WTC11 (cell line): ENCODE data around the gene SND1. TPM values are rescaled to one million over a fixed set of nuclear protein-coding genes. Genes with fewer than 3 reads are reported as not detected.

Experiments
- ATAC-seq: fragments of 200-7000 bp; cut with Tn5 transposase; 2 replicates; pipeline ENCODE4 v1.10.0; 2021; ENCODE audit warnings: mild to moderate bottlenecking, moderate library complexity
- CTCF ChIA-PET: fragments of 300-600 bp; sonication (Branson Sonifier 250); formaldehyde crosslinking; loops from one replicate; lab custom pipeline; 2021; ENCODE audit warnings: antibody characterized with exemption; lab: Charles Lee
- POLR2A ChIA-PET: fragments of 350-600 bp; sonication (Branson Sonifier 250); formaldehyde crosslinking; loops from one replicate; lab custom pipeline; 2021; ENCODE audit warnings: antibody characterized with exemption; lab: Charles Lee
- DNase-seq: peaks from one replicate; pipeline ENCODE4 v3.0.0; 2021; ENCODE audit warnings: low spot score
- H3K27ac Mint-ChIP-seq: 2 replicates; pipeline ENCODE4 v1.8.0; 2021; ENCODE audit warnings: mixed read lengths
- H3K27me3 Mint-ChIP-seq: 2 replicates; pipeline ENCODE4 v1.8.0; 2021; ENCODE audit warnings: low read depth, mild to moderate bottlenecking, moderate library complexity, mixed read lengths
- H3K36me3 Mint-ChIP-seq: 2 replicates; pipeline ENCODE4 v1.8.0; 2021; ENCODE audit warnings: mixed read lengths
- H3K4me1 Mint-ChIP-seq: 2 replicates; pipeline ENCODE4 v1.8.0; 2022; ENCODE audit warnings: mixed read lengths
- H3K4me3 Mint-ChIP-seq: 2 replicates; pipeline ENCODE4 v1.8.0; 2021; ENCODE audit warnings: mild to moderate bottlenecking, moderate library complexity, mixed read lengths
- H3K9me3 Mint-ChIP-seq: 2 replicates; pipeline ENCODE4 v1.8.0; 2021; ENCODE audit warnings: mixed read lengths
- AR ChIP-seq: fragments of 250-450 bp; sonication (Bioruptor Pico); IDR thresholded peaks from 2 replicates; pipeline ENCODE4 v1.9.0; 2021; ENCODE audit warnings: mild to moderate bottlenecking
- ARID4B ChIP-seq: sonication (generic); formaldehyde crosslinking; IDR thresholded peaks from 2 replicates; pipeline ENCODE4 v1.8.0; 2023; ENCODE audit warnings: missing genetic modification reagents, mild to moderate bottlenecking, borderline replicate concordance
- E2F4 ChIP-seq: sonication (generic); formaldehyde crosslinking; IDR thresholded peaks from 2 replicates; pipeline ENCODE4 v1.8.1; 2022; ENCODE audit warnings: low read depth, mild to moderate bottlenecking, moderate library complexity, missing genetic modification reagents, borderline replicate concordance
- ELF4 ChIP-seq: sonication (generic); formaldehyde crosslinking; IDR thresholded peaks from 2 replicates; pipeline ENCODE4 v1.8.1; 2022; ENCODE audit warnings: low read depth, mild to moderate bottlenecking, moderate library complexity, missing genetic modification reagents
- EMX1 ChIP-seq: fragments of 250-450 bp; sonication (Bioruptor Pico); IDR thresholded peaks from 2 replicates; pipeline ENCODE4 v1.8.0; 2021; ENCODE audit warnings: mild to moderate bottlenecking
- ERG ChIP-seq: fragments of 250-450 bp; sonication (Bioruptor Pico); IDR thresholded peaks from 2 replicates; pipeline ENCODE4 v1.8.0; 2021; ENCODE audit warnings: mild to moderate bottlenecking
- IRF2 ChIP-seq: sonication (generic); formaldehyde crosslinking; IDR thresholded peaks from 2 replicates; pipeline ENCODE4 v1.8.0; 2022; ENCODE audit warnings: low read depth, missing genetic modification reagents, borderline replicate concordance
- KAT7 ChIP-seq: sonication (generic); formaldehyde crosslinking; IDR thresholded peaks from 2 replicates; pipeline ENCODE4 v1.8.1; 2023; ENCODE audit warnings: missing genetic modification reagents, mild to moderate bottlenecking, borderline replicate concordance
- MAX ChIP-seq: sonication (generic); formaldehyde crosslinking; IDR thresholded peaks from 2 replicates; pipeline ENCODE4 v1.8.0; 2022; ENCODE audit warnings: mild to moderate bottlenecking, missing genetic modification reagents
- MXD4 ChIP-seq: fragments of 250-450 bp; sonication (Bioruptor Pico); IDR thresholded peaks from 2 replicates; pipeline ENCODE4 v1.8.0; 2021; ENCODE audit warnings: mild to moderate bottlenecking, moderate library complexity, borderline replicate concordance
- NR2C2 ChIP-seq: sonication (generic); formaldehyde crosslinking; IDR thresholded peaks from 2 replicates; pipeline ENCODE4 v1.8.0; 2022; ENCODE audit warnings: mild to moderate bottlenecking, missing genetic modification reagents
- PRRX2 ChIP-seq: fragments of 250-450 bp; sonication (Bioruptor Pico); IDR thresholded peaks from 2 replicates; pipeline ENCODE4 v1.8.0; 2021; ENCODE audit warnings: mild to moderate bottlenecking
- USF1 ChIP-seq: sonication (generic); formaldehyde crosslinking; IDR thresholded peaks from 2 replicates; pipeline ENCODE4 v1.8.0; 2022; ENCODE audit warnings: mild to moderate bottlenecking, missing genetic modification reagents
- USF2 ChIP-seq: sonication (generic); formaldehyde crosslinking; IDR thresholded peaks from 2 replicates; pipeline ENCODE4 v1.8.1; 2023; ENCODE audit warnings: mild to moderate bottlenecking, missing genetic modification reagents, moderate library complexity
- ZBTB43 ChIP-seq: sonication (generic); formaldehyde crosslinking; IDR thresholded peaks from 2 replicates; pipeline ENCODE4 v1.8.1; 2023; ENCODE audit warnings: mild to moderate bottlenecking, missing genetic modification reagents
- ZNF219 ChIP-seq: sonication (generic); formaldehyde crosslinking; IDR thresholded peaks from 2 replicates; pipeline ENCODE4 v1.8.0; 2023; ENCODE audit warnings: missing genetic modification reagents, mild to moderate bottlenecking, borderline replicate concordance
- ZNF281 ChIP-seq: sonication (generic); formaldehyde crosslinking; IDR thresholded peaks from 2 replicates; pipeline ENCODE4 v1.8.0; 2023; ENCODE audit warnings: mild to moderate bottlenecking, missing genetic modification reagents
- ZNF416 ChIP-seq: fragments of 250-450 bp; sonication (Bioruptor Pico); IDR thresholded peaks from 2 replicates; pipeline ENCODE4 v1.9.0; 2021; ENCODE audit warnings: mild to moderate bottlenecking, inconsistent platforms
- total RNA-seq: library from RNA; stranded (reverse); gene quantifications from 3 replicates; pipeline ENCODE4 v1.2.3, GENCODE V29; 2021

Gene SND1
- total RNA-seq, 1 experiment from 2014 or later: 261 TPM

- peaks cover 87% of the 10 kb centered on the region for H3K4me1 Mint-ChIP-seq
- TF ChIP-seq USF2 (CRISPR knock-in tag) (no peak), USF1 (CRISPR knock-in tag) (no peak), MAX (no peak), AR (CRISPR knock-in tag) (no peak), PRRX2 (CRISPR knock-in tag) (no peak), IRF2 (no peak), ZNF219 (CRISPR knock-in tag) (no peak), ELF4 (no peak), ERG (CRISPR knock-in tag) (no peak), ZNF281 (CRISPR knock-in tag) (no peak), E2F4 (CRISPR knock-in tag) (no peak), NR2C2 (no peak), ZNF416 (CRISPR knock-in tag) (no peak), ZBTB43 (CRISPR knock-in tag) (no peak), MXD4 (no peak), EMX1 (CRISPR knock-in tag) (no peak), ARID4B (CRISPR knock-in tag) (no peak), KAT7 (CRISPR knock-in tag) (no peak)
- TF ChIP-seq, all 79 proteins: peak for 0
- no peak for ATAC-seq
- Mint-ChIP-seq H3K27me3 (no peaks in the 10 kb centered on the region), H3K27ac (peak overlapping the region; percentile 97), H3K9me3 (peaks cover 23% of the 10 kb centered on the region), H3K36me3 (peaks cover 56% of the 10 kb centered on the region), H3K4me3 (no peak overlapping the region)
- CTCF ChIA-PET: no interaction called here
- no peak for DNase-seq
- POLR2A ChIA-PET: no interaction called here
Measured at GRCh38 chr7:127682140-127682539, 30.1 kb downstream of the SND1 start.
